K562 (cell line): ENCODE measurements around the gene MAD1L1. TPM values are rescaled to one million over a fixed set of nuclear protein-coding genes. Genes with fewer than 3 reads are reported as not detected.

Experiments
- C11orf30 ChIP-seq: fragments of 450-650 bp; IDR thresholded peaks from 2 replicates; pipeline ENCODE4 v1.6.1; 2016; ENCODE audit warnings: low read depth, mild to moderate bottlenecking
- CBFB ChIP-seq: sonication (generic); formaldehyde crosslinking; IDR thresholded peaks from 2 replicates; pipeline ENCODE4 v1.4.0; 2020; ENCODE audit warnings: mild to moderate bottlenecking, missing genetic modification reagents
- CEBPG ChIP-seq, 3 experiments: fragments of 200-800 bp in 1 of 3; sonication (Bioruptor generic) in 1 of 3; sonication (generic) in 1 of 3; formaldehyde crosslinking in 1 of 3; IDR thresholded peaks in 2 of 3; conservative IDR thresholded peaks in 1 of 3; 2 replicates each; pipeline versions ENCODE4 v1.6.1 to v1.8.0; 2016 to 2022; ENCODE audit warnings: missing compliant biosample characterization in 2 of 3, missing genetic modification characterization in 2 of 3, mild to moderate bottlenecking in 1 of 3, missing genetic modification reagents in 1 of 3
- CEBPZ ChIP-seq: fragments of 150-350 bp; IDR thresholded peaks from 2 replicates; pipeline ENCODE4 v1.6.1; 2014; ENCODE audit warnings: low read depth, mild to moderate bottlenecking, low read length, borderline replicate concordance
- CREB1 ChIP-seq, 2 experiments: sonication (generic) in 1 of 2; formaldehyde crosslinking in 1 of 2; IDR thresholded peaks; 2 replicates each; pipeline versions ENCODE4 v1.6.1 to v1.8.0; 2012 to 2022; ENCODE audit warnings: inconsistent platforms in 1 of 2, mild to moderate bottlenecking in 1 of 2, missing genetic modification reagents in 1 of 2, moderate library complexity in 1 of 2
- DDX20 ChIP-seq: fragments of 450-650 bp; IDR thresholded peaks from 2 replicates; pipeline ENCODE4 v1.6.1; 2016; ENCODE audit warnings: missing genetic modification characterization, low read depth, mild to moderate bottlenecking, missing compliant biosample characterization, moderate library complexity
- E2F5 ChIP-seq: sonication (generic); formaldehyde crosslinking; IDR thresholded peaks from 2 replicates; pipeline ENCODE4 v1.8.0; 2022; ENCODE audit warnings: mild to moderate bottlenecking, missing genetic modification reagents
- FOXK1 ChIP-seq: sonication (generic); formaldehyde crosslinking; IDR thresholded peaks from 2 replicates; pipeline ENCODE4 v1.8.0; 2022; ENCODE audit warnings: missing genetic modification reagents, mild to moderate bottlenecking, borderline replicate concordance
- GATAD2A ChIP-seq: fragments of 450-650 bp; IDR thresholded peaks from 2 replicates; pipeline ENCODE4 v1.6.1; 2017
- HDAC2 ChIP-seq: fragments of 450-650 bp; IDR thresholded peaks from 2 replicates; pipeline ENCODE4 v1.6.1; 2016; ENCODE audit warnings: mild to moderate bottlenecking
- NCOA6 ChIP-seq: fragments of 450-650 bp; IDR thresholded peaks from 2 replicates; pipeline ENCODE4 v1.6.1; 2017; ENCODE audit warnings: mild to moderate bottlenecking
- NEUROD1 ChIP-seq: fragments of 150-350 bp; IDR thresholded peaks from 2 replicates; pipeline ENCODE4 v1.6.1; 2014; ENCODE audit warnings: borderline replicate concordance, low read length, low read depth; ENCODE audit not compliant: partially characterized antibody
- NFRKB ChIP-seq: fragments of 450-650 bp; IDR thresholded peaks from 2 replicates; pipeline ENCODE4 v1.6.1; 2016; ENCODE audit warnings: low read depth
- PHF20 ChIP-seq: fragments of 450-650 bp; IDR thresholded peaks from 2 replicates; pipeline ENCODE4 v1.6.1; 2018; ENCODE audit not compliant: partially characterized antibody
- PRPF4 ChIP-seq: fragments of 200-400 bp; formaldehyde crosslinking; IDR thresholded peaks from one replicate; pipeline ENCODE4 v1.6.1; 2017; ENCODE audit warnings: low read length, low read depth, mild to moderate bottlenecking; ENCODE audit not compliant: insufficient read depth, poor library complexity, severe bottlenecking
- PTBP1 ChIP-seq: fragments of 200-400 bp; formaldehyde crosslinking; IDR thresholded peaks from 2 replicates; pipeline ENCODE4 v1.6.1; 2017; ENCODE audit warnings: low read depth, low read length
- SIRT6 ChIP-seq: IDR thresholded peaks from one replicate; pipeline ENCODE4 v1.6.1; 2012; ENCODE audit warnings: low read depth, mild to moderate bottlenecking, control low read depth, inconsistent platforms, low read length, moderate library complexity
- SMAD2 ChIP-seq: fragments of 150-350 bp; IDR thresholded peaks from 2 replicates; pipeline ENCODE4 v1.6.1; 2014; ENCODE audit warnings: low read depth, mild to moderate bottlenecking, low read length
- SRSF9 ChIP-seq: fragments of 200-400 bp; formaldehyde crosslinking; IDR thresholded peaks from 2 replicates; pipeline ENCODE4 v1.6.1; 2017; ENCODE audit warnings: low read depth, low read length, borderline replicate concordance
- TAF1 ChIP-seq: IDR thresholded peaks from 2 replicates; pipeline ENCODE4 v1.6.1; 2011; ENCODE audit warnings: mild to moderate bottlenecking, low read length, moderate library complexity; ENCODE audit not compliant: insufficient read depth, control insufficient read depth, severe bottlenecking; ENCODE audit errors: extremely low read depth
- ZBTB1 ChIP-seq: sonication (generic); formaldehyde crosslinking; IDR thresholded peaks from 2 replicates; pipeline ENCODE4 v1.8.1; 2023; ENCODE audit warnings: missing genetic modification reagents, low read depth, mild to moderate bottlenecking, borderline replicate concordance
- ZNF436 ChIP-seq: fragments of 250-450, 450-650 bp; sonication (Bioruptor Pico); formaldehyde crosslinking; IDR thresholded peaks from 2 replicates; pipeline ENCODE4 v1.7.0; 2020; ENCODE audit warnings: mild to moderate bottlenecking
- ZNF766 ChIP-seq: fragments of 200-800 bp; sonication (Bioruptor generic); conservative IDR thresholded peaks from 2 replicates; pipeline ENCODE4 v1.6.1; 2016; ENCODE audit warnings: missing genetic modification characterization, missing compliant biosample characterization
- polyA plus RNA-seq, 8 experiments: library from polyadenylated mRNA; depleted of rRNA in 4 of 8; stranded (reverse) in 5 of 8; unstranded in 3 of 8; fragments of >200 nt; fragmentation: Nextera tagmentation in 2 of 8; fragmentation: Illumina TruSeq in 1 of 8; extraction: Ambion mirVana in 2 of 8; extraction: Trizol in 1 of 8; gene quantifications; 2 replicates each; pipeline versions ENCODE4 v1.2.1 to v1.2.3, GENCODE V29; 2011 to 2014; ENCODE audit warnings: inconsistent platforms in 1 of 8, missing spikeins in 1 of 8
- total RNA-seq, 7 experiments: library from RNA; depleted of rRNA in 6 of 7; stranded (reverse); fragments of >200 nt in 6 of 7; fragmentation: Illumina TruSeq in 2 of 7; extraction: Trizol in 2 of 7; gene quantifications; 2 replicates each; pipeline versions ENCODE4 v1.2.1 to v1.2.3, GENCODE V29; 2011 to 2021; ENCODE audit warnings: low replicate concordance in 1 of 7

Gene MAD1L1
- total and polyA plus RNA-seq, 9 of the 15 experiments (the other 6 are each of a cell fraction or from before 2014, with no cell fraction given), result 1.7 to 89.7 (median 18.0) TPM

GRCh38 chr7:2282185-2282751 is 49.5 kb upstream of the MAD1L1 start (continued):
- no peak for TF ChIP-seq CEBPZ
- TF ChIP-seq NFRKB, result no peak
- no peak for TF ChIP-seq ZBTB1 (CRISPR knock-in tag)
- no peak for TF ChIP-seq GATAD2A
- TF ChIP-seq NCOA6, result no peak
- TF ChIP-seq TAF1, result no peak
- TF ChIP-seq C11orf30, result no peak
- TF ChIP-seq FOXK1 (CRISPR knock-in tag), result no peak
- TF ChIP-seq HDAC2, result 0 out of 2 replicates have a peak, but pooled peaks have one; percentile 21
- TF ChIP-seq SMAD2, result no peak
- TF ChIP-seq CEBPG (CRISPR knock-in tag; IDR thresholded peaks at IDR 0.05), result no peak
- no peak for TF ChIP-seq CEBPG (tag; conservative IDR thresholded peaks at IDR 0.05 in 1 of 2, IDR thresholded peaks at IDR 0.05 in 1 of 2)
- TF ChIP-seq PHF20, result no peak
- no peak for TF ChIP-seq DDX20 (tag)
- TF ChIP-seq NEUROD1, result no peak
- TF ChIP-seq PTBP1, result no peak
- TF ChIP-seq PRPF4, result no peak
- TF ChIP-seq CBFB (CRISPR knock-in tag), result no peak
- TF ChIP-seq E2F5 (CRISPR knock-in tag), result no peak
- no peak for TF ChIP-seq SIRT6
- no peak for TF ChIP-seq SRSF9
- TF ChIP-seq ZNF436 (CRISPR knock-in tag), result no peak
- no peak; the same call in 1 of the 2 replicates for TF ChIP-seq ZNF766 (CRISPR knock-in tag)
- TF ChIP-seq CREB1 (IDR thresholded peaks at IDR 0.05), result no peak
- TF ChIP-seq CREB1 (CRISPR knock-in tag; IDR thresholded peaks at IDR 0.05), result no peak
